NCI-H524 treated with DMSO at 0.1 percent for 48 hours (cell line): ENCODE data around the gene ATP6AP1.
"Not testable (repeated sequence)": the region's sequence is repeated elsewhere in the genome, so short reads cannot be mapped to it uniquely, and the experiment has no call there.

Source experiments
- DNase-seq: peaks from one replicate; lab custom pipeline; 2025; lab: John Stamatoyannopoulos, UW

ATP6AP1 gene

GRCh38 chrX:154399527-154400368 is 28.7 kb upstream of the ATP6AP1 start:
- no peak for DNase-seq

- DNase-seq, result not testable (repeated sequence)
Observed at GRCh38 chrX:154400369-154400817, 28.1 kb upstream of the ATP6AP1 start.

GRCh38 chrX:154401045-154401799 is 27.3 kb upstream of the ATP6AP1 start:
- DNase-seq, result no peak

GRCh38 chrX:154401918-154402621 is 26.4 kb upstream of the ATP6AP1 start:
- no peak for DNase-seq

GRCh38 chrX:154402622-154403127 is 25.8 kb upstream of the ATP6AP1 start:
- no peak for DNase-seq

- DNase-seq, result no peak
Observed at GRCh38 chrX:154403192-154403591, 25.3 kb upstream of the ATP6AP1 start.

- DNase-seq, result no peak
Observed at GRCh38 chrX:154403858-154404257, 24.6 kb upstream of the ATP6AP1 start.

- DNase-seq, result no peak
Observed at GRCh38 chrX:154404625-154405192, 23.8 kb upstream of the ATP6AP1 start.

- no peak for DNase-seq
Observed at GRCh38 chrX:154408659-154409221, 19.7 kb upstream of the ATP6AP1 start.

- DNase-seq, result no peak
Observed at GRCh38 chrX:154409222-154409871, 19.1 kb upstream of the ATP6AP1 start, which contains the start of gene DNASE1L1. TSS of gene DNASE1L1 (minus strand) at chrX:154409254. CDS start at chrX:154405568, 3,686 bp downstream.

GRCh38 chrX:154411981-154412340 is 16.5 kb upstream of the ATP6AP1 start:
- DNase-seq, result no peak

GRCh38 chrX:154412468-154412867 is 16.0 kb upstream of the ATP6AP1 start:
- DNase-seq, result no peak

GRCh38 chrX:154413142-154413541 is 15.3 kb upstream of the ATP6AP1 start:
- DNase-seq, result no peak

GRCh38 chrX:154417157-154417556 is 11.3 kb upstream of the ATP6AP1 start:
- DNase-seq, result no peak

- no peak for DNase-seq
Observed at GRCh38 chrX:154419189-154419588, 9.3 kb upstream of the ATP6AP1 start.

GRCh38 chrX:154419688-154420401 is 8.6 kb upstream of the ATP6AP1 start:
- DNase-seq, result no peak

GRCh38 chrX:154420402-154420756 is 8.1 kb upstream of the ATP6AP1 start:
- DNase-seq, result no peak

GRCh38 chrX:154426916-154427770 is 1.3 kb upstream of the ATP6AP1 start:
- no peak for DNase-seq

GRCh38 chrX:154429711-154430110 is 1.2 kb downstream of the ATP6AP1 start:
- no peak for DNase-seq
